ENCODE data around the gene MGAT5.

DNA sequence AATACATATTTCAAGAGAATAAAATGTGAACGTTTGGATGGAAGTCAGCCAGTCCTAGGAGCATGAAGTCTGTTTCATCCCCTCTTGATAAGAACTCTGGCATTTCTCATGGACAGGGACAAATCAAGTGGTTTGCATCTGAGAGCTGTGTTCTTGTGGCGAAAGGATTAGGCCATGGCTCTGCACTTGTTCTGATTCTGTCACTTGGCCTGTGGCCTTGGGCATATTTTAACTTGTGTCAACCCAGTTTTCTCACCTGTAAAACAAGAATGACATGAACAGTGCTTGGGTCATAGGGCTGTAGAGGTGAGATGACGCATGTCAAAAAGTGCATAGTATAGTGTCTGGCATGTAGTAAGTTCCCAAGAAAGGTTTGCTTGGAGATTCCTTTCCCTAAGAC is 125.8 kb downstream of the MGAT5 start:
- no peak for TF ChIP-seq POLR2A (IDR thresholded peaks at IDR 0.05; ENCODE audit: borderline replicate concordance, extremely low read depth, insufficient read depth, insufficient read length)
- TF ChIP-seq EZH2 (IDR thresholded peaks at IDR 0.05), result no peak
- TF ChIP-seq, protein P1, sequence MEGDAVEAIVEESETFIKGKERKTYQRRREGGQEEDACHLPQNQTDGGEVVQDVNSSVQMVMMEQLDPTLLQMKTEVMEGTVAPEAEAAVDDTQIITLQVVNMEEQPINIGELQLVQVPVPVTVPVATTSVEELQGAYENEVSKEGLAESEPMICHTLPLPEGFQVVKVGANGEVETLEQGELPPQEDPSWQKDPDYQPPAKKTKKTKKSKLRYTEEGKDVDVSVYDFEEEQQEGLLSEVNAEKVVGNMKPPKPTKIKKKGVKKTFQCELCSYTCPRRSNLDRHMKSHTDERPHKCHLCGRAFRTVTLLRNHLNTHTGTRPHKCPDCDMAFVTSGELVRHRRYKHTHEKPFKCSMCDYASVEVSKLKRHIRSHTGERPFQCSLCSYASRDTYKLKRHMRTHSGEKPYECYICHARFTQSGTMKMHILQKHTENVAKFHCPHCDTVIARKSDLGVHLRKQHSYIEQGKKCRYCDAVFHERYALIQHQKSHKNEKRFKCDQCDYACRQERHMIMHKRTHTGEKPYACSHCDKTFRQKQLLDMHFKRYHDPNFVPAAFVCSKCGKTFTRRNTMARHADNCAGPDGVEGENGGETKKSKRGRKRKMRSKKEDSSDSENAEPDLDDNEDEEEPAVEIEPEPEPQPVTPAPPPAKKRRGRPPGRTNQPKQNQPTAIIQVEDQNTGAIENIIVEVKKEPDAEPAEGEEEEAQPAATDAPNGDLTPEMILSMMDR (IDR thresholded peaks at IDR 0.05 in 2 of 3, conservative IDR thresholded peaks at IDR 0.05 in 1 of 3; ENCODE audit: borderline replicate concordance in 1 of 3, insufficient read depth in 1 of 3, low read depth in 2 of 3, low read length in 2 of 3), result no peak
- TF ChIP-seq SRF (IDR thresholded peaks at IDR 0.05; ENCODE audit: low read depth), result no peak
- no peak for TF ChIP-seq SP1 (IDR thresholded peaks at IDR 0.05; ENCODE audit: low read depth)

Measured in HCT116 (cell line).